ENCODE data around the gene TMSB10. TPM values are rescaled to one million over a fixed set of nuclear protein-coding genes. Genes with fewer than 3 reads are reported as not detected.
A peak's percentile ranks its signal among the peaks of the same experiment; 100 is the strongest.

The TMSB10 gene
- total and polyA plus RNA-seq, 8 donors: 134 to 1,099 (median 328) TPM

DNA sequence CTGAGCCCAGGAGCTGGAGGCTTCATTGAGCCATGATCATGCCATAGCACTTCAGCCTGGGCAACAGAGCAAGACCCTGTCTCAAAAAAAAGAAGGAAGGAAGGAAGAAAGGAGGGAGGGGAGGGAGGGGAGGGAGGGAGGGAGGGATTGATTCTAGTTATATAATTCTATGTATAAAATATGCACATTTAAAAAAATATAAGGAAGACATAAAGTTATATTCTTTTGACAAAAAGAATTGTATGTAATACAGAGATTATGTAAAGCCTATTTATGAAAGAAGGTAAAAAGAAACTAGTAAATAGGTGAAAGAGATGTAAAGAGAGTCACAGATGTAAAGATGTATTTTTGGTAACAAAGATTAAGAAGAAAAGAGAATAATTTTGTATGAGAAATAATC, 17.6 kb downstream of the TMSB10 start:
- FAIRE-seq (no peak), DNase-seq (no peak), ATAC-seq (no peak)
- Histone ChIP-seq H3K4me1 (peaks cover 0 to 4% (median 0%) of the 10 kb centered on the region in 3 donors), H3K36me3 (no peaks in the 10 kb centered on the region), H3K4me3 (no peak overlapping the region), H3K27me3 (no peaks in the 10 kb centered on the region), H3K27ac (no peak overlapping the region), H3K9me3 (no peaks in the 10 kb centered on the region)
- intact Hi-C loops (cut with DNase I): no loop called here
- TF ChIP-seq, protein P1, sequence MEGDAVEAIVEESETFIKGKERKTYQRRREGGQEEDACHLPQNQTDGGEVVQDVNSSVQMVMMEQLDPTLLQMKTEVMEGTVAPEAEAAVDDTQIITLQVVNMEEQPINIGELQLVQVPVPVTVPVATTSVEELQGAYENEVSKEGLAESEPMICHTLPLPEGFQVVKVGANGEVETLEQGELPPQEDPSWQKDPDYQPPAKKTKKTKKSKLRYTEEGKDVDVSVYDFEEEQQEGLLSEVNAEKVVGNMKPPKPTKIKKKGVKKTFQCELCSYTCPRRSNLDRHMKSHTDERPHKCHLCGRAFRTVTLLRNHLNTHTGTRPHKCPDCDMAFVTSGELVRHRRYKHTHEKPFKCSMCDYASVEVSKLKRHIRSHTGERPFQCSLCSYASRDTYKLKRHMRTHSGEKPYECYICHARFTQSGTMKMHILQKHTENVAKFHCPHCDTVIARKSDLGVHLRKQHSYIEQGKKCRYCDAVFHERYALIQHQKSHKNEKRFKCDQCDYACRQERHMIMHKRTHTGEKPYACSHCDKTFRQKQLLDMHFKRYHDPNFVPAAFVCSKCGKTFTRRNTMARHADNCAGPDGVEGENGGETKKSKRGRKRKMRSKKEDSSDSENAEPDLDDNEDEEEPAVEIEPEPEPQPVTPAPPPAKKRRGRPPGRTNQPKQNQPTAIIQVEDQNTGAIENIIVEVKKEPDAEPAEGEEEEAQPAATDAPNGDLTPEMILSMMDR (IDR thresholded peaks at IDR 0.05): no peak

DNA sequence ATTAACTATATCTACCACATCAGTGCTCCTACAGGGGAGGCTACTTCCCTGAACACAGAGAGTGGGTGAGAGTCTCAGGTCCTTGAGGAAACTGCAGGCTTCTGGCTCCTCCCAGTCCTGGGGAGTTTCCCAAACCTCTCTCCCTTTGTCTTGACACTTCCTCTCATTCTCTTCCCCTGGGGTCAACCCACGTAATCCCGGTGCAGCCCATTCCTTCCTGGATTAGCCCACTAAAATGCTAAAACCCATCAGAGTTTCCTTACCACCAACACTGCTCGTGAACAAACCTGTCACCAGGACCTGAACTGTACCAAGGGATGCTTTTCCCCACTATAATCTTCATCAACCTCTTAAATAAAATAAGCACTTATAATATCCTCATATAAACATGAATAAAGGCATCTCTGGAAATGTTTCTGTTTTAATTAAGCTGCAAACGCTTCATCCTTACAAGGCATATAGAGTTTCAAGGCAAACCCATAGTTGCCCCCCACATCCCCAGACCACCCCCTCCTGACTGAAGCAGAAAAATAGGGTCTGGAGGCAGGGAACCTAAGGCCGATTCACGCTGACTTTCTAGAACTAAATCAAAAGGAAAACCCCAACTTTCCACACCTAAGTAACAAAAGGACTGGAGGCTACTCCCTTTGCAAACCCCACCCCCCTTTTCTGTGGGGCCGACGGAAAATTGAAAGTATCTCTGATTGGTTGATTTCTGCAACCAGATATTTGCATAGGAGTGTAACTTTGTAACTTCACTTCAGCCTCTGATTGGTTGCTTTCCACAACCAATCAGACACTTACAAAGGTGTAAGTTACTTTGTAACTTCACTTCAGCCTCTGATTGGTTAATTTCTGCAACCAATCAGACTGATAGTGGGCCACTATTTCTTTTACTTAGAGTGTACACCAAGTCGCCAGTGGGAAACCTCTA, 19.0 kb downstream of the TMSB10 start:
- no peak for DNase-seq

DNA sequence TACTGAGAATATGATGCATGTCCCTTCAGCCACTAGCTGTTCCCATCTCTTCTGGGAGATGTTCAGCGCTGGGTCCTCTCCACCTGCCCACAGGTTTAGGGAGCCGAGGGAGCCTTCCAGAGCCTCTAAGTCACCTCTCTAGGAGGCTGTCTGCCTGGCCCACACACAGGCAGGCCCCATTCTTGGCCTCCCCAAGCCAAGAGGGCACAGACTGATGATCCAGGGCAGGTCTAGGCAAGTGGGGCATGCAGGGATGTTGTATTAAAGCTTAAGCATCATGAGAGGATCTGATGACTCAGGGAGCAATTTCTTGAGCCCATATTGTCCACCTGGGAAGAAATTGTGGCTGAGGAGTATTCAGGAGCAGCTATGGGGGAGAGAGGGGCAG, 19.9 kb downstream of the TMSB10 start:
- Histone ChIP-seq H3K4me1 (peaks cover 0 to 4% (median 0%) of the 10 kb centered on the region in 3 donors), H3K4me3 (no peak overlapping the region), H3K27ac (no peak overlapping the region), H3K27me3 (no peaks in the 10 kb centered on the region), H3K36me3 (no peaks in the 10 kb centered on the region), H3K9me3 (no peaks in the 10 kb centered on the region)
- DNase-seq: no peak
- intact Hi-C loops (cut with DNase I): loop anchor here in 1 of 3 donors (5.0 kb wide), 1 partner anchor 87 kb away; no protein-coding TSS in a partner anchor
- WGBS, 2 donors: 91 to 93% methylated on average over 2 of the region's 2 CpGs
- TF ChIP-seq, protein P1 (IDR thresholded peaks at IDR 0.05): no peak
- no peak for FAIRE-seq
- ATAC-seq: no peak

More for the DNA sequence above, 19.0 kb downstream of the TMSB10 start:
- FAIRE-seq (no peak), ATAC-seq (no peak)
- H3K27me3 ChIP-seq: no peaks in the 10 kb centered on the region
- 64% methylated on average over 9 of the region's 9 CpGs for WGBS, 2 donors
- TF ChIP-seq, protein P1 (IDR thresholded peaks at IDR 0.05): no peak
- H3K9me3 ChIP-seq: no peaks in the 10 kb centered on the region
- intact Hi-C loops (cut with DNase I): loop anchor here in 1 of 3 donors (5.0 kb wide), 1 partner anchor 88 kb away; no protein-coding TSS in a partner anchor
- no peak overlapping the region for H3K4me3 ChIP-seq
- H3K27ac ChIP-seq: no peak overlapping the region
- peaks cover 0 to 4% (median 0%) of the 10 kb centered on the region in 3 donors for H3K4me1 ChIP-seq
- no peaks in the 10 kb centered on the region for H3K36me3 ChIP-seq

DNA sequence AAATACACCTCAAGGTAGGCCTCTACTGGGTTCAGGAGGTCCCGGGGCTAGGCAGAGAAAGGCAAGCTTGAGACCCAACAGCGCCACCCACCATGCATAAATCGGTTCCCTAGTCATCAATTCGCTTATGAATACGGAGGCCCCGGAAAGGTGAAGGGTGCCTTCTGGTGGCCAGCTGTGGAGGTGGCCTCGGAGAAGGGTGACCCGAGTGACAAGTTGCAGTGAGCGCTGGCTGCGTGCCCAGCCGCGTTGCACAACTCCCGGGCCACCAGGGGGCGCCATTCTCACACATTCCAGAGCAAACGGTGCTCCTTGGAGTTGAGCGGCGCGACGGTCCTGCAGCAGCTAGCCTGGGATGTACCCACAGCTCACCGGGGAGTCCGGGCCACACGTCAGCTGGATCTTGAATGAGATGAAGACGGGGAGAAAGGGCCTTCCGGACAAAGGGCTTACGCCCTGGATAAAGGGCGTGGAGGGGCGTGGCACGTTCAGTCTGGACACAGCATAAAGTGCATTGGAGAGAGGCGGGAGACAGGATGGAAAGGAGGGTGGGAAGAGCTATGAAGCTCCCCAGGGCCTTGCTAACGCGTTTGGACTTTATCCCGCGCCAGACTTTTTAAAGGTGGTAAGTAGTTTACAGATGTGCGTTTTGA, 20.4 kb downstream of the TMSB10 start:
- peak; percentile 86 to 96 (median 92) for ATAC-seq
- Histone ChIP-seq H3K36me3 (no peaks in the 10 kb centered on the region), H3K27me3 (no peaks in the 10 kb centered on the region), H3K4me3 (peak overlapping the region in 3 of 4 donors; percentile 15 to 45 (median 35)), H3K27ac (no peak overlapping the region), H3K4me1 (peaks cover 0 to 4% (median 0%) of the 10 kb centered on the region in 3 donors), H3K9me3 (no peaks in the 10 kb centered on the region)
- FAIRE-seq: no peak
- intact Hi-C loops (cut with DNase I): loop anchor here in 1 of 3 donors (5.0 kb wide), 1 partner anchor 86 kb away; no protein-coding TSS in a partner anchor
- WGBS, 2 donors: 2 to 3% methylated on average over 31 to 34 of the region's 34 CpGs
- TF ChIP-seq, protein P1 (IDR thresholded peaks at IDR 0.05): peak; percentile 96 to 100 (median 99)
- peak; percentile 95 to 100 (median 98) for DNase-seq

Data from pancreas (tissue), 10 donors.